ENCODE data around the gene SLC44A2. TPM values are rescaled to one million over a fixed set of nuclear protein-coding genes. Genes with fewer than 3 reads are reported as not detected.
A peak's percentile ranks its signal among the peaks of the same experiment; 100 is the strongest.

Gene SLC44A2
- total and polyA plus RNA-seq, 2 of the 13 experiments (the other 11 are each of a cell fraction or from before 2014, with no cell fraction given): 2.4 to 5.6 TPM

- peaks cover 32% of the 10 kb centered on the region for H3K79me2 ChIP-seq (ENCODE audit: insufficient read depth, low read length)
- H3K4me1 ChIP-seq (ENCODE audit: insufficient read depth, low read length): peaks cover 31% of the 10 kb centered on the region
- FAIRE-seq (no peak), DNase-seq (ENCODE audit: low spot score) (no peak), ATAC-seq (no peak)
- WGBS (ENCODE audit: low lambda C conversion rate): 86% methylated on average over 4 of the region's 4 CpGs
- H2AFZ ChIP-seq (ENCODE audit: low read length): no peak overlapping the region
- POLR2A ChIA-PET: interaction anchor here (1.2 to 2.4 kb wide), 3 partner anchors 50 to 74 kb away, joined by 3 to 10 read pairs (median 5); partner anchors contain the start of gene QTRT1
- H3K36me3 ChIP-seq (replicated peaks in 1 of 2; ENCODE audit: control insufficient read depth in 1 of 2, insufficient read depth in 2 of 2, low read length in 2 of 2): peaks cover 0 to under 1% of the 10 kb centered on the region in 2 experiments; a peak in 2 of 5 replicates
- in situ Hi-C loops (cut with HindIII; ENCODE audit: extremely low pct_ligation_motif_present, low pct_unique_long_range_greater_than_20kb) (no loop called here), intact Hi-C loops (cut with micrococcal nuclease; ENCODE audit: unreplicated experiment) (no loop called here)
- H3K4me2 ChIP-seq (ENCODE audit: low read depth, low read length): peak overlapping the region; percentile 84; the same call in 1 of the 2 replicates
- no peak overlapping the region for H3K27ac ChIP-seq (ENCODE audit: extremely low read length, insufficient read depth, low read length)
- no peak overlapping the region for H3K4me3 ChIP-seq (replicated peaks in 1 of 3; ENCODE audit: insufficient read depth in 1 of 3, low read depth in 2 of 3, low read length in 3 of 3)
- H4K20me1 ChIP-seq (ENCODE audit: insufficient read depth, low read length): peaks cover 20% of the 10 kb centered on the region
- CTCF ChIA-PET (ENCODE audit: low intra/inter-chr PET ratio, low total read pairs): no interaction called here
- no peaks in the 10 kb centered on the region; a peak in 1 of 5 replicates for H3K27me3 ChIP-seq (ENCODE audit: control insufficient read depth in 1 of 2, insufficient read depth in 2 of 2, low read length in 2 of 2)
- H3K9ac ChIP-seq (ENCODE audit: insufficient read depth, low read depth, low read length): no peak overlapping the region
- H3K9me3 ChIP-seq (ENCODE audit: low read length): no peaks in the 10 kb centered on the region
- BruUV-seq (replicated peaks): no TSS peak
- TF ChIP-seq MAFF (IDR thresholded peaks at IDR 0.05; ENCODE audit: low read depth, low read length): peak; percentile 100
- 0 out of 2 replicates have a peak, but pooled peaks have one; percentile 38 for TF ChIP-seq RBFOX2 (IDR thresholded peaks at IDR 0.05; ENCODE audit: low read depth, low read length)
- peak; percentile 65; the same call in 1 of the 2 replicates for TF ChIP-seq MAFG (CRISPR knock-in tag; IDR thresholded peaks at IDR 0.05)
- TF ChIP-seq PRMT3 (CRISPR knock-in tag; IDR thresholded peaks at IDR 0.05; ENCODE audit: borderline replicate concordance, low read depth): no peak
- TF ChIP-seq MAFK (conservative IDR thresholded peaks at IDR 0.05 in 1 of 2, IDR thresholded peaks at IDR 0.05 in 1 of 2; ENCODE audit: low read length in 2 of 2): peak; percentile 99 to 100
- no peak for TF ChIP-seq SALL1 (CRISPR knock-in tag; IDR thresholded peaks at IDR 0.05)
Observed at GRCh38 chr19:10651851-10652250, 26.5 kb downstream of the SLC44A2 start.

GRCh38 chr19:10653482-10653731, 28.1 kb downstream of the SLC44A2 start:
- in situ Hi-C loops (cut with HindIII; ENCODE audit: extremely low pct_ligation_motif_present, low pct_unique_long_range_greater_than_20kb) (no loop called here), intact Hi-C loops (cut with micrococcal nuclease; ENCODE audit: unreplicated experiment) (no loop called here)
- TSS peak; percentile 93 for BruUV-seq (replicated peaks)
- Histone ChIP-seq H3K27ac (ENCODE audit: extremely low read length, insufficient read depth, low read length) (peak overlapping the region; percentile 95), H4K20me1 (ENCODE audit: insufficient read depth, low read length) (peaks cover 36% of the 10 kb centered on the region), H3K4me1 (ENCODE audit: insufficient read depth, low read length) (peaks cover 40% of the 10 kb centered on the region), H3K27me3 (ENCODE audit: control insufficient read depth in 1 of 2, insufficient read depth in 2 of 2, low read length in 2 of 2) (no peaks in the 10 kb centered on the region; a peak in 1 of 5 replicates), H3K9ac (ENCODE audit: insufficient read depth, low read depth, low read length) (peak overlapping the region; percentile 98), H3K4me3 (replicated peaks in 1 of 3; ENCODE audit: insufficient read depth in 1 of 3, low read depth in 2 of 3, low read length in 3 of 3) (peak overlapping the region; percentile 86 to 93 (median 92)), H2AFZ (ENCODE audit: low read length) (no peak overlapping the region), H3K9me3 (ENCODE audit: low read length) (no peaks in the 10 kb centered on the region), H3K79me2 (ENCODE audit: insufficient read depth, low read length) (peaks cover 48% of the 10 kb centered on the region), H3K4me2 (ENCODE audit: low read depth, low read length) (peak overlapping the region; percentile 84), H3K36me3 (replicated peaks in 1 of 2; ENCODE audit: control insufficient read depth in 1 of 2, insufficient read depth in 2 of 2, low read length in 2 of 2) (peaks cover 2 to 9% of the 10 kb centered on the region in 2 experiments; a peak in 2 of 5 replicates)
- FAIRE-seq: no peak
- ChIA-PET POLR2A (interaction anchor here (1.2 to 2.4 kb wide), 5 partner anchors 9 to 72 kb away, joined by 5 to 17 read pairs (median 7); partner anchors contain the start of gene QTRT1), CTCF (ENCODE audit: low intra/inter-chr PET ratio, low total read pairs) (no interaction called here)
- ATAC-seq: peak; percentile 18; the same call in 1 of the 3 replicates
- no CpG with 5 or more reads among the region's 18 CpGs for WGBS (ENCODE audit: low lambda C conversion rate)
- no peak for DNase-seq (ENCODE audit: low spot score)
- TF ChIP-seq, protein P1, sequence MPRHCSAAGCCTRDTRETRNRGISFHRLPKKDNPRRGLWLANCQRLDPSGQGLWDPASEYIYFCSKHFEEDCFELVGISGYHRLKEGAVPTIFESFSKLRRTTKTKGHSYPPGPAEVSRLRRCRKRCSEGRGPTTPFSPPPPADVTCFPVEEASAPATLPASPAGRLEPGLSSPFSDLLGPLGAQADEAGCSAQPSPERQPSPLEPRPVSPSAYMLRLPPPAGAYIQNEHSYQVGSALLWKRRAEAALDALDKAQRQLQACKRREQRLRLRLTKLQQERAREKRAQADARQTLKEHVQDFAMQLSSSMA (CRISPR knock-in tag; IDR thresholded peaks at IDR 0.05): peak; percentile 68; the same call in 1 of the 2 replicates
- TF ChIP-seq GZF1 (CRISPR knock-in tag; IDR thresholded peaks at IDR 0.05) (0 out of 2 replicates have a peak, but pooled peaks have one; percentile 80), SRSF1 (optimal IDR thresholded peaks at IDR 0.05; ENCODE audit: low read depth, low read length) (peak; percentile 21), KMT2A (CRISPR knock-in tag; IDR thresholded peaks at IDR 0.05) (no peak), ZNF484 (CRISPR knock-in tag; IDR thresholded peaks at IDR 0.05; ENCODE audit: borderline replicate concordance, low read depth) (no peak), SNAI1 (CRISPR knock-in tag; IDR thresholded peaks at IDR 0.05; ENCODE audit: borderline replicate concordance) (peak; percentile 62; the same call in 1 of the 2 replicates), KDM5B (CRISPR knock-in tag; IDR thresholded peaks at IDR 0.05; ENCODE audit: borderline replicate concordance) (peak; percentile 42; the same call in 1 of the 2 replicates), FOXJ3 (CRISPR knock-in tag; IDR thresholded peaks at IDR 0.05; ENCODE audit: borderline replicate concordance) (0 out of 2 replicates have a peak, but pooled peaks have one; percentile 12), DNMT3B (CRISPR knock-in tag; conservative IDR thresholded peaks at IDR 0.05) (peak; percentile 43; the same call in 1 of the 2 replicates), PCBP1 (IDR thresholded peaks at IDR 0.05; ENCODE audit: borderline replicate concordance, low read depth, low read length) (0 out of 2 replicates have a peak, but pooled peaks have one; percentile 37)
- TF ChIP-seq, protein P2, sequence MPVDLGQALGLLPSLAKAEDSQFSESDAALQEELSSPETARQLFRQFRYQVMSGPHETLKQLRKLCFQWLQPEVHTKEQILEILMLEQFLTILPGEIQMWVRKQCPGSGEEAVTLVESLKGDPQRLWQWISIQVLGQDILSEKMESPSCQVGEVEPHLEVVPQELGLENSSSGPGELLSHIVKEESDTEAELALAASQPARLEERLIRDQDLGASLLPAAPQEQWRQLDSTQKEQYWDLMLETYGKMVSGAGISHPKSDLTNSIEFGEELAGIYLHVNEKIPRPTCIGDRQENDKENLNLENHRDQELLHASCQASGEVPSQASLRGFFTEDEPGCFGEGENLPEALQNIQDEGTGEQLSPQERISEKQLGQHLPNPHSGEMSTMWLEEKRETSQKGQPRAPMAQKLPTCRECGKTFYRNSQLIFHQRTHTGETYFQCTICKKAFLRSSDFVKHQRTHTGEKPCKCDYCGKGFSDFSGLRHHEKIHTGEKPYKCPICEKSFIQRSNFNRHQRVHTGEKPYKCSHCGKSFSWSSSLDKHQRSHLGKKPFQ (CRISPR knock-in tag; IDR thresholded peaks at IDR 0.05; ENCODE audit: insufficient replicate concordance): peak; percentile 20

All from HepG2 (cell line).